COLO668 (cell line): ENCODE data around the gene TH.

Source experiments
- DNase-seq: peaks from one replicate; lab custom pipeline; 2025; ENCODE audit not compliant: unreplicated experiment; lab: John Stamatoyannopoulos, UW

TH gene

GRCh38 chr11:2171591-2172003, at the start of gene TH:
Gene TH (minus strand): TSS chr11:2171815. CDS start chr11:2171786, 29 bp downstream.
- DNase-seq, result no peak

DNA sequence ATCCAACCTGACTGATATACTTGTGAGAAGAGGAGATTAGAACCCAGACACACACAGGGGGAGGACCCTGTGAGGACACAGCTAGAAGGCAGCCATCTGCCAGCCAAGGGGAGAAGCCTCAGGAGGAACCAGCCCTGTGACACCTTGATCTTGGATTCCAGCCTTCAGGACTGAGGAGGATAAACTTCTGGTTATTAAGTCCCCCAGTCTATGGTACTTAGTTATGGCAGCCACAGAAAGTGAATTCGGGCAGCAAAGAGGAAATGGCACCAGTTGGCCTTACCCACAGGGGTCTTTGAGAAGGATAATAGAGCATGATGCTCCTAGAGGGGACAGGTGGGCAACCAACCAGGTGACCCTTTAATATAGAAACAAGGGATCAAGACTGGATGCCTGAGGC, 49.4 kb upstream of the TH start:
- no peak for DNase-seq

- no peak for DNase-seq
These were observed 48.7 kb upstream of the TH start for GRCh38 chr11:2220173-2220771.

DNA sequence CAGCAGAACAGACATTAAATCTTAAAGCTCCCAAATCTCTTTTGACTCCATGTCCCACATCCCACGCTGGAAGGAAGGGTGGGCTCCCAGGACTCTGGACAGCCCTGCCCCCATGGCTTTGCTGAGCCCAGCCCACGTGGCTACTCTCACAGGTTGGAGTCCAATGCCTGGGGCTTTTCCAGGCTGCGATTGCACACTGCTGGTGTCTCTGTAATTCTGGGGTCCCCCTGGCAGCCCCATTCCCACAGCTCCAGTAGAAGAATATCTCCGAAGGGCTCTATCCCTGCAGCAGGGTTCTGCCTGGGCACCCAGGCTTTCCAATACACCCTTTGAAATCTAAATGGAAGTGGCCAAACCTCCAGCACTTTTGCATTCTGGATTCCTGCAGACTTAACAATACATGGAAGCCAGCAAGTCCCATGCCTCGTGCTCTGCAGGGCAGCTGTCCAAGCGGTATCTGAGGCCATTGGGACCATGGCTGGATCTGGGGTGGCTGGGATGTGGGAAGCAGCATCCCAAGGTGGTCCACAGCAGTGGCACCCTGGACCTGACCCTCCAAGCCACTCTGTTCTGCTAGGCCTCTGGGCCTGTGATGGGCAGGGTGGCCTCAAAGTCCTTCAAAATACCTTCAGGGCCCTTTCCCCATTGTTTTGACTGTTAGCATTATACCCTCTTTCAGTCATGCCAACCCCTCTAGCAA, 47.9 kb upstream of the TH start:
- no peak for DNase-seq

DNA sequence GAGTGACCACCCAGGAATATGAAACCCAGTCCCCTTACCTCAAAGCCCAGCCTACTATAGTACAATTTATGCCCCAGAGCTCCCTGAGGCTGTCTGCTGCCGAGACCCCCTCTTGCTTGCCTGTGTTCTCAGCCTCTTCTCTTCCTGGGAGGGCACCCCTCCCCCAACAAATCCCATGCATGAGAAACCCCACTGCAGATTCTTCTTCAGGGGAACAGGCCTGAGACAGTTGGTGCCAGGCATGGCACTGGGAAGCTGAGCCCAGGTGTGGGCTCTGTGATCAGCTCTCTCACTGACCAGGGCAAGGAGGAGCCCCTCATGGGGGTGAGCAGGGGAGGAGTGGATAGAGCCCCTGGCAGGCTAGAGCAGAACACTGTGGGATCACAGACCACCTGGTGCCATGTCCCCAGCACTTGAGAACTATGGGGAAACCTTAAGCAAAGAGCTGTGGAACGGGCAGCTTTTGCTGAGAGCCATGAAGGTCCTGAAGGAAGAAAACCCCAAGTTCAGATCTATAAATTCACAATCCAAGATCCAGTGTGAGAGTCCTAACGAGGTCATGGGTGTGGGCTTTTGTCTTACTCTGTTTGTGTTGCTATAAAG, 46.5 kb upstream of the TH start:
- no peak for DNase-seq

- DNase-seq, result no peak
These were observed 45.8 kb upstream of the TH start for GRCh38 chr11:2217211-2218030.

- no peak for DNase-seq
These were observed 44.9 kb upstream of the TH start for GRCh38 chr11:2216400-2217064.

GRCh38 chr11:2215561-2216399, 44.2 kb upstream of the TH start:
- DNase-seq, result no peak

DNA sequence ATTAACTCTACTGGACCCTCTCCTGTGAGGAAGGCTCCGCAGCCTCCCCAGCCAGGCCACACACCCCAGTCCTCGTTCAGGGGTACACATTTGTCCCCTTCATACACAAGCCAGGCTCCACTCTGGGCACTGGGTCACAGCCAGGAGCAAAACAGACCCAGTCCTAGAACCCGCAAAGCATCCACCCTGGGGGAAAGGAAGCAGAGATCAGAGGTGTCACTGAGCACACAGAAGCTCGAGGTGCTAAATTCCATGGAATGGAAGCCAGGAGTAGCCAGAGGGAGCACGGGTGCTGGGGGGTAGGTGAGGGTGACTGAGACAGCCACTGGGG, 43.6 kb upstream of the TH start:
- DNase-seq, result no peak

- DNase-seq, result peak; percentile 46
These were observed 43.1 kb upstream of the TH start for GRCh38 chr11:2214527-2215229.

DNA sequence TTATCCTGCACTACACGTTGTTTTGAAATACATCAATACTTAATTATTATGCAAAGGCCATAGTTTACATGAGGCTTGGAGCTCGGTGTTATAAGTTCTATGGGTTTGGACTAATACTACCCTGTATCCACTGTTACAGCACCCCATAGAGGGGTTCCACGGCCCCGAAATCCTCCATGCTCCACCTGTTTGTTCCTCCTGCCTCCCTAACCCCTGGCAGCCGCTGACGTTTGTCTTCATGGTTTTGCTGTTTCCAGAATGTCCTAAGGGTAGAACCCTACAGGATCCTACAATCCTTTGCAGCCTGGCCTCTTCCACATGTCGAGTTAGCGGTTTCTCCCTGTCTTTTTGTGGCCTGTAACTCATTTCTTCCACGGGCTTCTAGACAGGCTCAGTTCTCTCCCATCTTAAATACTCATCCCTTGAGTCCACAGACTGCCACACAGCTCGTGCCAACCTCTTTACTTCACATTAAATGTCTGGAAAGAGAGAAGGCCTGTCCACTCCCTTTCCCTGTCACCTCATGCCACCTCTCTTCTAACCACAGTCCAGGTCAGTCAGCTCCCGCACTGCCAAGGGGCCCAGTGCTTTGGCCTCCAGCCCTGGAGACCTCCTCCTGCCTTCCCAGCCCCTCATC, 42.4 kb upstream of the TH start:
- no peak for DNase-seq

- DNase-seq, result peak; percentile 50
These were observed 41.8 kb upstream of the TH start for GRCh38 chr11:2213384-2213842.

GRCh38 chr11:2212411-2213251, 41.0 kb upstream of the TH start:
- DNase-seq, result no peak

- peak; percentile 83 for DNase-seq
These were observed 39.7 kb upstream of the TH start for GRCh38 chr11:2211113-2211971.

GRCh38 chr11:2210366-2211112, 38.9 kb upstream of the TH start:
- no peak for DNase-seq

GRCh38 chr11:2209900-2210321, 38.3 kb upstream of the TH start:
- no peak for DNase-seq

- DNase-seq, result no peak
These were observed 37.8 kb upstream of the TH start for GRCh38 chr11:2209370-2209801.
